Liver (tissue), 9 donors: ENCODE measurements around the gene FOXK1. TPM values are rescaled to one million over a fixed set of nuclear protein-coding genes. Genes with fewer than 3 reads are reported as not detected.

ENCODE experiments used
- DNase-seq: peaks from one replicate; pipeline ENCODE4 v3.0.0-alpha.2; 2017; ENCODE audit warnings: low spot score
- H3K27ac ChIP-seq, 2 donors: one replicate each; pipeline ENCODE4 v1.7.0; 2013; ENCODE audit warnings: inconsistent platforms in 2 of 2, low read length in 2 of 2, control low read depth in 1 of 2, low read depth in 1 of 2, mild to moderate bottlenecking in 1 of 2
- H3K27me3 ChIP-seq, 4 donors: one replicate each; pipeline versions ENCODE4 v1.6.1 to v1.7.0; 2013; ENCODE audit warnings: low read length in 3 of 4, inconsistent platforms in 1 of 4, mild to moderate bottlenecking in 1 of 4, moderate library complexity in 1 of 4; ENCODE audit not compliant: control insufficient read depth in 4 of 4, insufficient read depth in 4 of 4
- H3K36me3 ChIP-seq, 4 donors: one replicate each; pipeline versions ENCODE4 v1.6.1 to v1.7.0; 2013; ENCODE audit warnings: low read length in 3 of 4, mild to moderate bottlenecking in 3 of 4, low read depth in 1 of 4, moderate library complexity in 1 of 4; ENCODE audit not compliant: control insufficient read depth in 4 of 4, insufficient read depth in 3 of 4
- H3K4me1 ChIP-seq, 4 donors: one replicate each; pipeline versions ENCODE4 v1.6.1 to v1.7.0; 2013; ENCODE audit warnings: low read length in 3 of 4, mild to moderate bottlenecking in 3 of 4, moderate library complexity in 1 of 4; ENCODE audit not compliant: control insufficient read depth in 4 of 4, insufficient read depth in 4 of 4
- H3K4me3 ChIP-seq, 3 donors: one replicate each; pipeline versions ENCODE4 v1.6.1 to v1.7.0; 2013; ENCODE audit warnings: low read length in 3 of 3, control low read depth in 1 of 3, low read depth in 1 of 3, mild to moderate bottlenecking in 1 of 3
- H3K9ac ChIP-seq, 2 donors: one replicate each; pipeline ENCODE4 v1.7.0; 2013; ENCODE audit warnings: low read length in 2 of 2, mild to moderate bottlenecking in 2 of 2, moderate library complexity in 2 of 2, control low read depth in 1 of 2, low read depth in 1 of 2
- H3K9me3 ChIP-seq, 4 donors: one replicate each; pipeline versions ENCODE4 v1.6.1 to v1.7.0; 2013; ENCODE audit warnings: low read length in 3 of 4; ENCODE audit not compliant: control insufficient read depth in 4 of 4
- CTCF ChIP-seq: fragments of 150-350 bp; IDR thresholded peaks from 2 replicates; pipeline ENCODE4 v1.5.1; 2017; ENCODE audit warnings: improper control_type of control experiment, low read depth, low read length; ENCODE audit not compliant: missing input control
- EGR1 ChIP-seq, 2 donors: IDR thresholded peaks; 2 replicates each; pipeline ENCODE4 v1.6.1; 2016 to 2018; ENCODE audit warnings: antibody characterized with exemption in 2 of 2, low read depth in 2 of 2
- FOXA1 ChIP-seq: IDR thresholded peaks from 2 replicates; pipeline ENCODE4 v1.6.1; 2016; ENCODE audit warnings: antibody characterized with exemption
- FOXA2 ChIP-seq: IDR thresholded peaks from 2 replicates; pipeline ENCODE4 v1.6.1; 2016; ENCODE audit warnings: antibody characterized with exemption
- GABPA ChIP-seq, 2 donors: IDR thresholded peaks in 1 of 2; conservative IDR thresholded peaks in 1 of 2; 2 replicates each; pipeline ENCODE4 v1.6.1; 2016; ENCODE audit warnings: antibody characterized with exemption in 2 of 2, mild to moderate bottlenecking in 1 of 2, moderate library complexity in 1 of 2
- HNF4A ChIP-seq, 2 donors: conservative IDR thresholded peaks; 2 replicates each; pipeline ENCODE4 v1.6.1; 2016; ENCODE audit warnings: antibody characterized with exemption in 2 of 2, mild to moderate bottlenecking in 2 of 2
- HNF4G ChIP-seq: IDR thresholded peaks from 2 replicates; pipeline ENCODE4 v1.6.1; 2016; ENCODE audit warnings: antibody characterized with exemption
- JUND ChIP-seq, 2 donors: IDR thresholded peaks; 2 replicates each; pipeline ENCODE4 v1.6.1; 2016; ENCODE audit warnings: antibody characterized with exemption in 2 of 2
- MAX ChIP-seq: IDR thresholded peaks from 2 replicates; pipeline ENCODE4 v1.6.1; 2016; ENCODE audit warnings: antibody characterized with exemption
- NR2F2 ChIP-seq: IDR thresholded peaks from 2 replicates; pipeline ENCODE4 v1.6.1; 2016; ENCODE audit warnings: antibody characterized with exemption
- RAD21 ChIP-seq, 2 donors: IDR thresholded peaks; 2 replicates each; pipeline ENCODE4 v1.6.1; 2016; ENCODE audit warnings: antibody characterized with exemption in 2 of 2, mild to moderate bottlenecking in 2 of 2
- RXRA ChIP-seq, 2 donors: IDR thresholded peaks; 2 replicates each; pipeline ENCODE4 v1.6.1; 2017 to 2018; ENCODE audit warnings: antibody characterized with exemption in 2 of 2, mild to moderate bottlenecking in 1 of 2
- SP1 ChIP-seq: IDR thresholded peaks from 2 replicates; pipeline ENCODE4 v1.6.1; 2018; ENCODE audit warnings: antibody characterized with exemption, mild to moderate bottlenecking
- TAF1 ChIP-seq: conservative IDR thresholded peaks from 2 replicates; pipeline ENCODE4 v1.6.1; 2016; ENCODE audit warnings: antibody characterized with exemption, mild to moderate bottlenecking
- YY1 ChIP-seq: IDR thresholded peaks from 2 replicates; pipeline ENCODE4 v1.6.1; 2016; ENCODE audit warnings: antibody characterized with exemption, mild to moderate bottlenecking
- WGBS: extraction: QIAGEN DNeasy Blood & Tissue Kit; methylation state at CpG from one replicate; pipeline ENCODE4 v1.1.7; 2013; 5-methylcytosine and 5-hydroxymethylcytosine counted together
- polyA plus RNA-seq, 2 donors: library from polyadenylated mRNA; stranded (reverse) in 1 of 2; unstranded in 1 of 2; fragments of 200-250 nt in 1 of 2; fragments of >200 nt in 1 of 2; fragmentation: Nextera tagmentation in 1 of 2; extraction: Ambion mirVana in 1 of 2; gene quantifications; one replicate each; pipeline versions ENCODE4 v1.2.1 to v1.2.3, GENCODE V29; 2013 to 2015
- total RNA-seq, 2 donors: library from RNA; depleted of rRNA; stranded (reverse); fragments of >200 nt; gene quantifications; one replicate each; pipeline ENCODE4 v1.2.3, GENCODE V29; 2014
- TF ChIP-seq, protein P1 (sequence below): IDR thresholded peaks from 2 replicates; pipeline ENCODE4 v1.6.1; 2016; ENCODE audit warnings: antibody characterized with exemption, mild to moderate bottlenecking
- TF ChIP-seq, protein P2 (sequence below): IDR thresholded peaks from 2 replicates; pipeline ENCODE4 v1.6.1; 2016; ENCODE audit warnings: antibody characterized with exemption
- TF ChIP-seq, protein P3 (sequence below): IDR thresholded peaks from 2 replicates; pipeline ENCODE4 v1.6.1; 2016; ENCODE audit warnings: antibody characterized with exemption
- donor health status: healthy.
- donor health status: healthy.
- donor health status: healthy.
- donor health status: healthy.
- donor health status: healthy.

Gene FOXK1
- total and polyA plus RNA-seq, 4 donors, result 1.2 to 8.5 (median 4.4) TPM

- no peak for TF ChIP-seq JUND (IDR thresholded peaks at IDR 0.05)
- no peak for TF ChIP-seq HNF4G
- no peak for TF ChIP-seq GABPA (IDR thresholded peaks at IDR 0.05 in 1 of 2, conservative IDR thresholded peaks at IDR 0.05 in 1 of 2)
- TF ChIP-seq, protein P1, sequence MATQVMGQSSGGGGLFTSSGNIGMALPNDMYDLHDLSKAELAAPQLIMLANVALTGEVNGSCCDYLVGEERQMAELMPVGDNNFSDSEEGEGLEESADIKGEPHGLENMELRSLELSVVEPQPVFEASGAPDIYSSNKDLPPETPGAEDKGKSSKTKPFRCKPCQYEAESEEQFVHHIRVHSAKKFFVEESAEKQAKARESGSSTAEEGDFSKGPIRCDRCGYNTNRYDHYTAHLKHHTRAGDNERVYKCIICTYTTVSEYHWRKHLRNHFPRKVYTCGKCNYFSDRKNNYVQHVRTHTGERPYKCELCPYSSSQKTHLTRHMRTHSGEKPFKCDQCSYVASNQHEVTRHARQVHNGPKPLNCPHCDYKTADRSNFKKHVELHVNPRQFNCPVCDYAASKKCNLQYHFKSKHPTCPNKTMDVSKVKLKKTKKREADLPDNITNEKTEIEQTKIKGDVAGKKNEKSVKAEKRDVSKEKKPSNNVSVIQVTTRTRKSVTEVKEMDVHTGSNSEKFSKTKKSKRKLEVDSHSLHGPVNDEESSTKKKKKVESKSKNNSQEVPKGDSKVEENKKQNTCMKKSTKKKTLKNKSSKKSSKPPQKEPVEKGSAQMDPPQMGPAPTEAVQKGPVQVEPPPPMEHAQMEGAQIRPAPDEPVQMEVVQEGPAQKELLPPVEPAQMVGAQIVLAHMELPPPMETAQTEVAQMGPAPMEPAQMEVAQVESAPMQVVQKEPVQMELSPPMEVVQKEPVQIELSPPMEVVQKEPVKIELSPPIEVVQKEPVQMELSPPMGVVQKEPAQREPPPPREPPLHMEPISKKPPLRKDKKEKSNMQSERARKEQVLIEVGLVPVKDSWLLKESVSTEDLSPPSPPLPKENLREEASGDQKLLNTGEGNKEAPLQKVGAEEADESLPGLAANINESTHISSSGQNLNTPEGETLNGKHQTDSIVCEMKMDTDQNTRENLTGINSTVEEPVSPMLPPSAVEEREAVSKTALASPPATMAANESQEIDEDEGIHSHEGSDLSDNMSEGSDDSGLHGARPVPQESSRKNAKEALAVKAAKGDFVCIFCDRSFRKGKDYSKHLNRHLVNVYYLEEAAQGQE, result no peak
- TF ChIP-seq NR2F2, result no peak
- no peak for TF ChIP-seq FOXA1
- TF ChIP-seq RAD21 (IDR thresholded peaks at IDR 0.05), result no peak
- TF ChIP-seq EGR1 (IDR thresholded peaks at IDR 0.05; ENCODE audit: low read depth in 2 of 2), result no peak
- TF ChIP-seq, protein P2, sequence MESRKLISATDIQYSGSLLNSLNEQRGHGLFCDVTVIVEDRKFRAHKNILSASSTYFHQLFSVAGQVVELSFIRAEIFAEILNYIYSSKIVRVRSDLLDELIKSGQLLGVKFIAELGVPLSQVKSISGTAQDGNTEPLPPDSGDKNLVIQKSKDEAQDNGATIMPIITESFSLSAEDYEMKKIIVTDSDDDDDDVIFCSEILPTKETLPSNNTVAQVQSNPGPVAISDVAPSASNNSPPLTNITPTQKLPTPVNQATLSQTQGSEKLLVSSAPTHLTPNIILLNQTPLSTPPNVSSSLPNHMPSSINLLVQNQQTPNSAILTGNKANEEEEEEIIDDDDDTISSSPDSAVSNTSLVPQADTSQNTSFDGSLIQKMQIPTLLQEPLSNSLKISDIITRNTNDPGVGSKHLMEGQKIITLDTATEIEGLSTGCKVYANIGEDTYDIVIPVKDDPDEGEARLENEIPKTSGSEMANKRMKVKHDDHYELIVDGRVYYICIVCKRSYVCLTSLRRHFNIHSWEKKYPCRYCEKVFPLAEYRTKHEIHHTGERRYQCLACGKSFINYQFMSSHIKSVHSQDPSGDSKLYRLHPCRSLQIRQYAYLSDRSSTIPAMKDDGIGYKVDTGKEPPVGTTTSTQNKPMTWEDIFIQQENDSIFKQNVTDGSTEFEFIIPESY, result no peak
- no peak for TF ChIP-seq TAF1
- TF ChIP-seq, protein P3, sequence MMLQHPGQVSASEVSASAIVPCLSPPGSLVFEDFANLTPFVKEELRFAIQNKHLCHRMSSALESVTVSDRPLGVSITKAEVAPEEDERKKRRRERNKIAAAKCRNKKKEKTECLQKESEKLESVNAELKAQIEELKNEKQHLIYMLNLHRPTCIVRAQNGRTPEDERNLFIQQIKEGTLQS, result no peak
- no peak for TF ChIP-seq RXRA (IDR thresholded peaks at IDR 0.05)
- TF ChIP-seq HNF4A (conservative IDR thresholded peaks at IDR 0.05), result no peak
- TF ChIP-seq MAX, result no peak
- 95% methylated on average over 20 of the region's 20 CpGs for WGBS
- no peak for DNase-seq
- peaks cover 20 to 92% (median 43%) of the 10 kb centered on the region in 4 donors for H3K36me3 ChIP-seq
- H3K27ac ChIP-seq, result no peak overlapping the region
- H3K4me3 ChIP-seq, result no peak overlapping the region
- no peak overlapping the region for H3K9ac ChIP-seq
- H3K27me3 ChIP-seq, result no peaks in the 10 kb centered on the region
- no peaks in the 10 kb centered on the region for H3K4me1 ChIP-seq
- no peaks in the 10 kb centered on the region for H3K9me3 ChIP-seq
Observed at GRCh38 chr7:4785371-4785770, 103.3 kb downstream of the FOXK1 start.

GRCh38 chr7:4786015-4786414, 103.9 kb downstream of the FOXK1 start:
- Histone ChIP-seq H3K27ac (no peak overlapping the region), H3K4me3 (no peak overlapping the region), H3K9ac (no peak overlapping the region), H3K4me1 (no peaks in the 10 kb centered on the region), H3K27me3 (no peaks in the 10 kb centered on the region), H3K9me3 (no peaks in the 10 kb centered on the region), H3K36me3 (peaks cover 24 to 94% (median 47%) of the 10 kb centered on the region in 4 donors)
- 97% methylated on average over 17 of the region's 17 CpGs for WGBS
- TF ChIP-seq, protein P2, result no peak
- TF ChIP-seq SP1, result no peak
- no peak for TF ChIP-seq FOXA2
- TF ChIP-seq CTCF, result no peak
- TF ChIP-seq HNF4G, result no peak
- TF ChIP-seq, protein P3, result no peak
- no peak for TF ChIP-seq GABPA (IDR thresholded peaks at IDR 0.05 in 1 of 2, conservative IDR thresholded peaks at IDR 0.05 in 1 of 2)
- TF ChIP-seq YY1, result no peak
- TF ChIP-seq NR2F2, result no peak
- TF ChIP-seq MAX, result no peak
- DNase-seq, result no peak
